ENCODE results near the gene UBD.

Gene UBD

DNA sequence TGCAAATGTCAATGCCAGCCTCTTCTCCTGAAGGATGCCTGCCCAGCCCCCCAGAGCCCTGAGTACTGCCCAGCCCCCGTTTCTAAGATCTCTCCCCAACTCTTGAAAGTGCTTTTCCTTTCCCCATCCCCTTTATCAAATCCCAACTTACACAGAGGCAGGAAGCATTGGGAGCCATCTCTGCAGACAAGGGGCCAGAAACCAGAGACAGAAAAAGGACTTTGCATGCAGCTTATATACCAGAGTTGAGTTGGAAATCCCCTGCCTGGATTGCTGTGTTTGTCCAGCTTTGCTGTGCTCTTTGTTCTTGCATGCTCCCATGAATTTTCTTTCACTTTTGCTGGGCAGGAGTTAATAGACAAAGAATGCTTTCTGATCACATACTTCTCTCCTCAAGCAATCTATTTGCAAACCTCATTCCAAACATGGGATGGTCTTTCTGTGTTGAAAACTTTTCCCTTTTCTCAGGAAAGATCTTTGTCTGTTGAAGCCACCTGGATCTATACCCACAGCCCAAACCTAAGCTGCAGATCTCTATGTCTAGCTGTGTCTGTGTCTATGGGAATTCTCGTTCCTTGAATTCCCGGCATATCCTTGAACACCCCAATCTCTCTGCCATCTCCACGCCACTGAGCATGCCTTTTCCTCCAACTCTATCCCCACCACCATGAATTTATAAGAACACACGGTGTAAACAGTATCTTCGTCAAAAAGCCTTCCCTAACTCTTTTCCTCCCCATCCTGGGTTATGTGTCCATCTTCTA lies at the start of gene UBD:
Gene UBD, minus strand, starts transcription at position 209 of the 764 bp plus-strand sequence. Its CDS starts 31 bp downstream, at position 178.
- no peak for DNase-seq

DNA sequence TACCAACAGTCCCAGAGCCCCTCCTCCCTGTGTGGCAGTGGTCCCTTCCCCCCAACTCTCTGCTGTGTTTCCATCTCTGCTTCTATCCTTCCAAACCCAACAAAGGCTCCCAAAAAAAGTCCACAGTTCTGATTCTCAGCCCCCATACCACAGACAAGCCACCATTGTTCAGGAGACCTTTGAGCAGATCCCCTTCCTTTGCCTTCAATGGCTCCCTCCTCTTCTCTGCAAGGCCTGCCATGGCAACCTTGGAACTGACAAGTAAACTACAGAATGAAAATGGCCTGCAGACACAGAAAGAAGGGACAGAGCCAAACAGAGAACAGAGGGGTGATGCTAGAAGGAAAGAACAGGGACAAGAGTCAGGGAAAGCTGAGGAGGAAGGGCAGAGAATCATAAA lies 48.6 kb upstream of the UBD start:
- no peak for DNase-seq

DNA sequence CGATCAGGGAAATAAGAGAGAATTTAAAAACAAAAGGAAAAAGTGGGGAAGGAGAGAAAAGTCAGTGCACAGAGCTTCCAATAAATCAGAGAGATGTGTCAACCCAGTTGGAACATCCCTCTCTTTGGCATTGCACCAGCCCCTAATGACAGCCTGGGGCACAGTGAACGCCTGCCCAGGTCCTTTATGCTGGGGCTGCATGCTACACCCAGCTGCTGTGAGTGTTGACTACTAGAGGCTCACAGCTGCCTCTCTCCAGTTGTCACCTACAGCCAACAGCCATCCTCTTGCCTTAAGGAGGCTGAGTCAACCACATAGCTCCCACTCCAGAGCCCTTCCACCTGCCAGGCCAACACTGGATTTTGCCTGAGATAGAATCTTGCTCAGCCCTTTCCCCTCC lies 44.4 kb upstream of the UBD start:
- no peak for DNase-seq

DNA sequence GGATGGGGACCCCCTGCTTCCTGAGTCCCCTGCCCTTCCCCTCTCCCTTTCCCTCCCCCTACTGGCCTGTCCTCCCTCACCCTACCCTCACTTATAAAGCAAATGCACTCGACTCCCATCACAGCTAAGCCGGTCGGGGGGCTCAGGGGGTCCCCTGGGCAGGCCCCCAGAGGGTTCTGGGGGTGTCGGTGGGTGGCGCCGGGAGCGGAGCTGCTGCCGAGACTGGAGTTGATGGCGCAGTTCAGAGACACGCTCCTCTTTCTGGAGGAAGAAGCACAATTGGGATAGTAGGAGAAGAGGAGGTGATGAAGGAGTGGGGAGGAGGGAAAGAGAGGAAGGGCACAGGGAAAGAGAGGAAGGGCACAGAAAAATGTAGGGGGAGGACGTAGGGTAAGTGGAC lies 43.9 kb upstream of the UBD start:
- no peak for DNase-seq

DNA sequence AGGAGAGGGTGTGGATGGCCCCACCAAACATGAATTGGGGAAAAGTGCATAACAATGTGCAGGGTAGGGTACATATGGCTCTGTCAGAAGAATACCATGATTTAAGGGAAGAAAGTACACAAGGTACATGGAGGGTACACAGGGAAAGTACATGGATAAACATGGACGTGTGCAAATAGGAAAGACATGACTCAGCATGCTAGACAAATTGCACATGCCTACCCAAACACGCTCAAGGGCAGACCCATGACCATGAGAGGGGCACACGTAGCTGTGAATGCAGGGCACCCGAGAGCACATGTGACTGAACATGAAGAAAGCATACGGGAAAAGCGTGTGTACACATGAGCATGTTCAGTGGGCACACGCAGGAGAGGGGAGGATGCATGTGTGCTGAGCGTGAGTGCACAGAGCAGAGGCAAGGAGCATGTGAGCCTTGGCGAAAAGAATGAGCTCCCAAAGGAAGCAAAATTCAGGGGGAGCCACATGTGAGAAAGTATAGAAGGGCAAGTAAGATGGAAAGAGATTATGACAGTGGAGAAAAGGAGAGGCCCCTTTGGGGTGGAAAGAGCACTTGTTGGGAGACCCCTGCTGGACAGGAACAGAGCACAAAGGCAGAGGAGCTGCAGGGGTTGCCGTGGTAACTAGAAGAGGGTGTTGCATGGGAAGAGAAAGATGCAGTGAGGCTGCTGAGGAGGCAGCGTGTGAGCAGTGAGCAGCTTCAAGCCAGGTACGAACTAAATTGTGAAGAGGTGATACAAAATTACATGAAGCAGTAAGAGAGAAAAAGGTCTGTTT lies 43.2 kb upstream of the UBD start:
- no peak for DNase-seq

DNA sequence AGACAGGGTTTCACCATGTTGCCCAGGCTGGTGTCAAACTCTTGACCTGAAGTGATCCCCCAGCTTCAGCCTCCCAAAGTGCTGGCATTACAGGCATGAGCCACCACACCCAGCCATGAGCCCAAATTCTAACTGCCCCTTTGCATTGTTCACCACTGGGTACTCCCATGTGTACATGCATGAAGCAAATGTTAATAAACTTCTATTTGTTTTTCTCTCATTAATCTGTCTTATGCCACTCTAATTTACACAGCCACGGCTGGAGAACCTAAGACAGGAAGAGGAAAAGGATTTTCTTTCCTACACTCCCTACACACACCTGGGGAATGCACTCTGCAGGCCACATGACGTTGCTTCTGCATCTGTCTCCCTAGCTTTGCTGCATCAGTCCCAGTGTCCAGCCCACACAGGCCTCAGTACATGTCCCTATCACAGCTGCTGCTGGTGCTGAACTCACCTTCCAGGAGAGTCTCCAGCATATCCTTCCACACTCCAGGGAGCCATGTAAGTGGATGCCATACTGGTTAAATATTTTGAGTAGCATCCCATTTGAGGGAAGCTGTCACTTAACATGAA lies 38.7 kb upstream of the UBD start:
- no peak for DNase-seq

DNA sequence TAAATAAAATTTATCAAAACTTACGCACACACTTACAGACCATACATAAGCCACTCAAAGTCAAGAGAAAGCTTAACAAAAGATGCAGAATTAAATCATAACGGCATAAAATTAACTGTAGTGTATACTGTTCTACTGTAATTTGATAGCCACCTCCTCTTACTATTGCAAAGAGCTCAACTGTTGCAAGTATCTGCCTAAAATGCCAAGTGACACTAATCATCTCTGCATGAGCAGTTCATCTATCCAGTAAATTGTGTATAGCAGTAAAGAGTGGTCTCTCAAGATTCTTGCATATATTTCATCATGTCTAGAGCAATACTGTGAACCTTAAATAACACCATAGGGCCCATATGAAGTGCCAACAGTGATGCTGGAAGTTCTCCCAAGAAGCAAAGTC lies 37.7 kb upstream of the UBD start:
- no peak for DNase-seq

DNA sequence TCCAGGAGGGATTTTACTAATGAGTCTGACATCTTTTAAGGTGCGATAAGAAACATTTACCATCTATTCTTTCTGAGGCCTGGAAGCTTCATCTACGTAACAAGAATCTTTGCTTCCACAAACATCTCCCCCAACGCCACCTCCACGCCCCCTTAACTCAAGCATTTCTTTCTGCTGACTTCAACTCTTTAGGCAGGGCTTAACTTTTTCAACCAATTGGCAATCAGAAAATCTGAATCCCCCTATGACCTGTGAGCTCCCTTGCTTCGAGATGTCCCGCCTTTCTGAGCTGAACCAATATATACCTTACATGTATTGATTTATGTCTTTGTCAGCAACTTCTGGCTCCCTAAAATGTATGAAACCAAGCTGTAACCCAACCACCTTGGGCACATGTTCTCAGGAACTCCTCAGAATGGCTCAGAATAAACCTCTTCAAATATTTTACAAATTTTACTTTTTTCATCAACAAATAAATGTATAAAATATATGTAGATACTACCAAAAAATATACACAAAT lies 36.9 kb upstream of the UBD start:
- DNase-seq: no peak

DNA sequence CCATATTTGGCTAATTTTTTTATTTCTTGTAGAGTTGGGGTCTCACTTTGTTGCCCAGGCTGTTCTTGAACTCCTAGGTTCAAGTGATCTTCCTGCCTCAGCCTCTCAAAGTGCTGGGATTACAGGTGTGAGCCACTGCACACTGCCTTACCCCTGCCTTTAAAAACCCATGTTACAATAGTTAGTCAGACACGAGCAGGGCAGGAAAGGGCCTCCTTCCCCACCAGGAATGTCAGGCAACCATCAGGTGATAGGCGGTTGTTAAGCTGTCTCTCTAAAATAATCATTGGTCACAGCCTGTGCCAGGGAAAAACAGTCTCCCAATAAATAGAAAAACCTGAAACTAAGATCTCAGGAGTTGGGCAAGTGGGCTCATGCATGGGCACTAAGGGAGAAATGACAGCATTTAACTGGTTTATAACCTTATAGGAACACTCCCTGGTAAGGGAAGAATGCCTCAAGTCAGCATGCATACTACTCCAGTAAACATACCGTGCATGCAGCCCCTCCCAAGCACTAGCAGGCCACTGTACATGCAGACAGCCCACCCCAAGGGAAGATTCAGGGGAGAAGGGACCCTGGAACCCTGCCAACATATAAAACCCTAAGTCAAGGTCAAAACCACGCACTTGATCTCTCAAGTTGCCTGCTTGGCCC lies 33.8 kb upstream of the UBD start:
- DNase-seq: no peak

DNA sequence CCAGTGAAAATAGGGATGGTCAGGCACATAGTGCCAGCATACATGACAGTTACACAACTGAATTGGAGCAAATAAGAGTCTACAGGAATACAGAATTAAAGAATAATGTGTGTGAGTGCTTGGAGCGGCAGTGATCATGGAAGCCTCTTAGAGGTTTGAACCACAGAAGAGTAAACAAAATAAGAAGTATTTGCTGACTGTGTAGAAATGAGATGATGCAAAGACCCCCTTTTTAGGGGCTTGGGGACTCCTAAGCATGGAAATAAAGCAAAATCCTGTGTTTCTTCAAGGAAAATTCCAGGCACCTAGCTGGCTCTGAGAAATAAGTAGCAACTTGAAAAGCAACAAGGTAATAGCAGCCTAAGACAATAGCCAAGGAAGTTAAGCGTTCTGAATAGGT lies 32.1 kb upstream of the UBD start:
- DNase-seq: no peak

DNA sequence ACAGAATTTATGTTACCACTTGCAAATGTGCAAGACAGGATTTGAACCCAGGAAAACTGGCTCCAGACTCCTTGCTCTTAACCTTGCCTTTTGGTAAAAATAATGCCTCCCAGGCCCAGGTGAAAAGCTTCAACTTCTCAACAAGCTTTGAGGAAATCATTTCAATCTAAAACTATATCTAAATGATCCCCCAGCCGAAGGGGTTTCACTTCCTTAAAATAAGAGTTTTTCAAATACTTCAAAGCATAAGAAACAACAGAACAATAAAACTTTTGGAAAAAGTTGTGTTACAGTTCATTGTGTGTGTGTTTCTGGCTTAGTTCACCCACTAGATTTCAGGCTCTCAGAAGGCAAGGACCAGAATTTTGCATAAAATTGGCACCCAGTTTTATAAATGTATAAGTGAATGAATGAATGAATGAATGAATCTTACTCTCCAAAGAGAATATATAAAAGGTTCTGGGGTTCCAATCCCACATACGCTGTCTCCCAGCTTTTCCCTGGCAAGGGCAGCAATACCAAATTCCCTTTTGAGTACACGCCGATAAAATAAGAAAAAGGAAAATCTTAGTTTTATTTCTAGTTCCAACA lies 30.8 kb upstream of the UBD start:
- no peak for DNase-seq

DNA sequence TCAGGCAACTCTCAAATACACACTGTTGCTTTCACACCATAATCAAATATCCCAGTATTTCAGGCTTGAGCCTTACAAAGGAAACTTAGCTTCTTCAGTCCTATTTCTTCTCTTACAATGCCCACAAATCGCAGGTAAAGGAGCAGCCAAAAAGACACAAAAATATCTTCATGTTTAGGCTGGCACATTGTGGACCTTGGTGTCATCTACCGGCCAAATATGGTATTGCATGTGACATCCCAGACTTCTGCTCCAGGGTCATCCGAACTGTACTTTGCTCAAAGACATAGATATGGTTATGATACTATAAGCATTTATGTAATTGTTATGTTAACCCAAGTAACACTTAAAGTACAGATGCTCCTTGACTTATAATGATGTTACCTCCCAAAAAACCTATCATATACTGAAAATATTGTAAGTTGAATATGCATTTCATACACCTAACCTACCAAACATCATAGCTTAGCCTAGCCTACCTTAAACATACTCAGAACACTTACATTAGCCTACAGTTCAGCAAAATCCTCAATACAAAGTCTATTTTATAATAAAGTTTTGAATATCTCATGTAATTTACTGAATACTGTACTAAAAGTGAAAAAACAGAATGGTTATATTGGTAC lies 30.0 kb upstream of the UBD start:
- DNase-seq: no peak

DNA sequence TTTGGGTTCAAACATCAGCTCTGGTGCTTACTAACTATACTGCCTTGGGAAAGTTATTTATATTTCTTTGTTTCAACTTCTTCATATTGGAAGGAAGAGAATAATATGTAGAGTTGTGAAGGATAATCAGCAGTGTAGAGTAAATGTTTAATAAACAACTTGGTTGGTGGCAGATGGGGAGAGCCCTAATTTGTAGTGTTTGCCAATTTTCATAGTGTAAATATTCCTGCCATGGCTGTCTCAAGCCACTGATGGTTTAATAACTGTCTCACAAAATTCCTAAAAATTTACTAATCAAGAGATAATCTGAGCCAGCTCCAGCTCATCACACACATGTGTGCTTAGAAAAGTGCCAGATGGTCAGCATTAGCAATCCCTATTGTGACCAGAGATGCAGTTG lies 25.3 kb upstream of the UBD start, which contains the start of gene OR2H2:
Gene OR2H2, plus strand, starts transcription at position 301 of the 400 bp plus-strand sequence. CDS start 2,824 bp downstream, outside the sequence.
- no peak for DNase-seq

DNA sequence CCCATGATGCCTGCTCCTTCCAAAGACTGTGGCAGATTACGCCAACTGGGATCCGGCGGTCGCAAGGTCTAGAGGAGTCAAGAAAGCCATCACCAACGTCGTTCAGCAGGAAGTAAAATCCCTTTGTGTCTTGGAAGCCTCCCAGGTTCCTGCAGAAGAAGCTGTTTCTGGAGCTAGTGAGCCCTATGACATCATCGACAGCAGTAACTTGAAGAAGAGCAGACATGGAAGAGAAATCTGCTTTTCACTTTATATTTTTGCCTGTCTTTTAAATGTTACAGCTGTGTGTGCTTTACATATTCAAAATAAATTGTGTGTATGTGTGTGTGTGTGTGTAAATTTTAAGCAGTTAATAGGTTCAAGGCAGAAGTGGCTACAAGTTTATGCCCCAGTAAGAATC lies 18.0 kb upstream of the UBD start:
- DNase-seq: no peak

DNA sequence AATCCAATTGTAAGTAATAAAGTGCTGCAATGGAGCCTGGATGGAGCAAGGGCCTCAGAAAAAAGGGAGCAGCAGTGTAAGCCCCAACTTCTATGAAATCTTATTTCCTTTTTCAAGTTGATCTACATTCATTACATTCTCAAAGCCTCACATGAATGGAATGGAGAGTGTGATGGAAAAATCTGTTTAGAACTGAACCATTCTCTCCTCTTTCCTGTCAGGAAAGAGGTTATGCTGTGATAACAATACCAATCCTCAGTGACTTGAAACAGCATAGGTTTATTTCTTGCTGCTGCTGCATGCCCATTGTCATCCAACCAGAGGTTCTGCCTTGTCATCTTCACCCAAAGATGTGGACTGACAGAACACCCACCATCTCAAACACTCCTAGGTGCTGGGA lies 16.5 kb upstream of the UBD start:
- no peak for DNase-seq

DNA sequence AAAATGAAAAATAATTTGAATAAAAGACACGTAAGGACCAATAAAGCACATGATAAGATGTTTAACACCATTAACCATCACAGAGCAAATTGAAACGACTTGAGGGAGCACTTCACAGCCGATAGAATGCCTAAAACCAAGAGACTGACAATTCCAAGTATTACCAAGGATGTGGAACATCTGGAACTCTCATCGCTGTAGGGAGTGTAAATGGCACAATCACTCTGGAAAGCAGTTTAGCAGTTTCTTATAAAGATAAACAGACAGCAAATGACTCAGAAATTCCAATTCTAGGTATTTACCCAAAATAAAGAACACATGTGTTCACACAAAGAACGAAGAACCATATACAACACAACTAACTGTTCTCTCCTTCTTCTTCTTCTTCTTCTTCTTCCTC lies 8.5 kb upstream of the UBD start:
- no peak for DNase-seq

DNA sequence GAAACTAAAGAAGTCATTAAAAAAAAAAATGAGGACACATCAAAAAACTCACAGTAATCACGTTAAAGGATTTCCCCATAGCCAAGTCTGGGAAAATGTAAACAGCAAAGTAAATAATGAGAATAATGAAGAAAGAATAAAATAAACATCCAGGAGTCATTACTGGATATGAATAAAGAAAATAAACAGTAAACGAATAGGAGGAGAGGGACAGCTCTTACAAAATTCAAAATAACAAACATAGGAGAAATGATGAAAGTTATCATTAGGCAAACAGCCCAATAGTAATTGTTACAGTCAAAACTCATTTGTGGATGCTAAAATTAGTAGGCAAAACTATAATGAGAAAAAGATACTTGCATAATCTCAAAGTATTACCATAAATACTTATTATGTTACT lies 8.0 kb upstream of the UBD start:
- no peak for DNase-seq

DNA sequence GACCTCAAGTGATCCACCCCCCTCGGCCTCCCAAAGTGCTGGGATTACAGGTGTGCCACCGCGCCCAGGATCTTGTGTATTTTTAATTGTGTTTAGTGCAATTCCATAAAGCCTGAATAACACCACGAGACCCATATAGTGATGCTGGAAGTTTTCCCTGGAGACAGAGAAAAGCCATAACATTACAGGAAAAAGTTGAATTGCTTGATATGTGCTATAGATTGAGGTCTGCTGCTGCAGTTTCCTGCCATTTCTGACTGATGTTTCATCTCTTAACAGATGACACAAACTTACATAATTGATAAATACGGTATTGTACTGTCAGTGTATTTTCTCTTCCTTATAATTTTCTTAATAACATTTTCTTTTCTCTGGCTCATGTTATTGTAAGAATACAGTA lies 7.3 kb upstream of the UBD start:
- no peak for DNase-seq

DNA sequence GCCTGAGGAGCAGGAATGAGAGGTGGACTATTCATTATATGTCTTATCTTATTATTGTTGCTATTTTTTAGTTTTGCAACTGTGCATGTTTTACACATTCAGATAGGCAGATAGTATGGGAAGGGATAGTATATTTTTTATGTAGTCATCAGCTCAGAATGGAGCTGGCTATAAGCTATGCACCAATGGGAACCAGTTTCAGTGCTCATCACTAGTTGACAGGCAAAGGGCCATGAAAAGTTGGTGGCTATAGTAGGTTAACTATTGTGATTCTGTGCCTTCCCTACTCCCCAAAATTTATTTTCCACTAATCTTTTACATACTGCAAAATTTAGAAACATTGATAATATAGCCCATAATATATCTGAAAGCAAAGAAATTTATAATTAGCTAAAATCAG lies 5.3 kb upstream of the UBD start:
- no peak for DNase-seq

DNA sequence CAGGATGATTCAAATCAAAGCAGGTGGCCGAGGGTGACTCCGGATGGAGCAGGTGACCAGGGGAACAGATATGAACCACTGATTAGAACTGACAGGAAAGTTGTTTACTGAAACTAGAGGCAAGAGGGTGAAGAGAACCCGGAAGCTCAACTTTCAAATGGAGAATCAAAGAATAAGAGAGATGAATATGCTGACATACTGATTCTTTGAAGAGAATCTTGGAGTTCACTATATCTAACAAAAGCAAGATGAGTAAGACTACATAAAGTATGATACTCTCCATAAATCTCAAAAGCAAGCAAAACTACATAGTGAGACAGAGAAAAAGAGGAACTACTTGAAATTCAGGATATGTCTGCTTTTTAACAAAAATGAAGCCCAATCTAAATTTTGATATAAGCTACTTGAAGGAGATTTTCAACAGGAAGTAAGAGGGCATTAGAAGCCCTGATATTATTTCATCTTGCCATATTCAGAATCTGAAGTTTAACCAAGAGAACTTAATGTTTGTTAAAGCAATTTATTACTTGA lies 4.0 kb upstream of the UBD start:
- no peak for DNase-seq

DNA sequence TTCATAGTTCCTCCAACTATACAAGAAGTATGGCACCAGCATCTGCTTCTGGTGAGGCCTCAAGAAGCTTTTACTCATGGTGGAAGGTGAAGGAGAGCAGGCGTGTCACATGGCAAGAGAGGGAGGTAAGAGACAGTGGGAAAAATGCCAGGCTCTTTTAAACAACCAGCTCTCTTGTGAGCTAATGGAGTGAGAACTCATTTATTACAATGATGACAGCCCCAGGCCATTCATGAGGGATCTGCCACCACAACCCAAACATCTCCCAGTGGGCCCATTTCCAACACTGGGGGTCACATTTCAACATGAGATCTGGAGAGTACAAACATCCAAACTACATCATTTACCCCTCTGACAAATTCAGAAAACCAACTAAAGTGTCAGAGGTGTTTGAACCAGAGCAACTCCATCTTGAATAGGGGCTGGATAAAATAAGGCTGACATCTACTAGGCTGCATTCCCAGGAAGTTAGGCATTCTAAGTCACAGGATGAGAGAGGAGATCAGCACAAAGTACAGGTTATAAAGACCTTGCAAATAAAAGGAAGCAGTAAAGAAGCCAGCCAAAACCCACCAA lies 2.2 kb upstream of the UBD start:
- no peak for DNase-seq

DNA sequence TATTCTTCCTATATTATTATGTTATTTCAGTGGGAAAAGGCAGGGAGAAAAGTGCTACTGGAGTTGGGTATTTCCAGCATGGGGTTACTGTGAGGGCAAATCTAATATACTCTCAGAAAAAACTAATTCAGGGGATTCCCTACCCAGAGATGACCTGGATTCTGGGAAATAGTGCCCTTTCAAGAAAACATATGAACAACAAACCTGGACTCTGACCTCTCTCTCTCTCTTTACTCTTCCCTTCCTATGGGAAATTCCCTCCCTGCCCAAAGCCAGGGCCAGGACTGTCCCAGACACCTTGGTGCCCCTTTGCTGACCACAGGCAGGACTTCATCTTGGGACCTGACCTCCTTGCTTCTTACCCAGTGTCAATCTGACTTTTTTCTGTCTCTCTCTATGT lies 1.6 kb upstream of the UBD start:
- DNase-seq: no peak

Data from NCI-H446 treated with DMSO at 0.1 percent for 48 hours (cell line).